GM18907 (cell line): ENCODE results near the gene SRGAP3.
"Not testable (repeated sequence)": the region's sequence is repeated elsewhere in the genome, so short reads cannot be mapped to it uniquely, and the experiment has no call there.

ENCODE experiments used
- ATAC-seq: cut with Tn5 transposase; IDR thresholded peaks from one replicate; pipeline ENCODE4 v1.9.1; 2021; ENCODE audit warnings: mild to moderate bottlenecking, moderate library complexity; ENCODE audit not compliant: unreplicated experiment

Gene SRGAP3

GRCh38 chr3:9098716-9099675, 150.4 kb downstream of the SRGAP3 start:
- ATAC-seq, result no peak

GRCh38 chr3:9097495-9097894, 152.0 kb downstream of the SRGAP3 start:
- no peak for ATAC-seq

- no peak for ATAC-seq
These were observed 157.8 kb downstream of the SRGAP3 start for GRCh38 chr3:9091486-9092235.

GRCh38 chr3:9088441-9089353, 160.7 kb downstream of the SRGAP3 start:
- no peak for ATAC-seq

- no peak for ATAC-seq
These were observed 161.5 kb downstream of the SRGAP3 start for GRCh38 chr3:9087831-9088413.

GRCh38 chr3:9085428-9085827, 164.0 kb downstream of the SRGAP3 start:
- ATAC-seq, result not testable (repeated sequence)

GRCh38 chr3:9081184-9081818, 168.1 kb downstream of the SRGAP3 start:
- ATAC-seq, result no peak

- no peak for ATAC-seq
These were observed 169.3 kb downstream of the SRGAP3 start for GRCh38 chr3:9080163-9080562.

GRCh38 chr3:9079676-9080075, 169.8 kb downstream of the SRGAP3 start:
- ATAC-seq, result no peak

GRCh38 chr3:9078561-9079240, 170.7 kb downstream of the SRGAP3 start:
- no peak for ATAC-seq

GRCh38 chr3:9077029-9077428, 172.4 kb downstream of the SRGAP3 start:
- ATAC-seq, result no peak

- no peak for ATAC-seq
These were observed 173.7 kb downstream of the SRGAP3 start for GRCh38 chr3:9075762-9076161.

- no peak for ATAC-seq
These were observed 175.4 kb downstream of the SRGAP3 start for GRCh38 chr3:9074079-9074478.

GRCh38 chr3:9072667-9073009, 176.8 kb downstream of the SRGAP3 start:
- ATAC-seq, result no peak

- no peak for ATAC-seq
These were observed 177.3 kb downstream of the SRGAP3 start for GRCh38 chr3:9071936-9072666.

- no peak for ATAC-seq
These were observed 178.5 kb downstream of the SRGAP3 start for GRCh38 chr3:9070961-9071360.

- no peak for ATAC-seq
These were observed 179.5 kb downstream of the SRGAP3 start for GRCh38 chr3:9069971-9070370.

GRCh38 chr3:9068051-9068450, 181.4 kb downstream of the SRGAP3 start:
- ATAC-seq, result no peak
